Raji (cell line): Measurements from ENCODE around the gene HOXC9.

Source experiments
- POLR2A ChIP-seq: IDR thresholded peaks from 2 replicates; pipeline ENCODE4 v1.6.1; 2011; ENCODE audit warnings: low read depth, low read length, control low read depth; ENCODE audit not compliant: insufficient read depth

Gene HOXC9

GRCh38 chr12:53958128-53958527, 41.8 kb upstream of the HOXC9 start:
- no peak for TF ChIP-seq POLR2A

- no peak for TF ChIP-seq POLR2A
These were observed 40.6 kb upstream of the HOXC9 start for GRCh38 chr12:53959314-53959713.

- no peak for TF ChIP-seq POLR2A
These were observed 39.6 kb upstream of the HOXC9 start for GRCh38 chr12:53960187-53961024.

GRCh38 chr12:53961025-53961761, 38.8 kb upstream of the HOXC9 start:
- TF ChIP-seq POLR2A, result no peak

- no peak for TF ChIP-seq POLR2A
These were observed 37.0 kb upstream of the HOXC9 start for GRCh38 chr12:53963005-53963404.

GRCh38 chr12:53963434-53964314, 36.3 kb upstream of the HOXC9 start:
- no peak for TF ChIP-seq POLR2A

- no peak for TF ChIP-seq POLR2A
These were observed 35.6 kb upstream of the HOXC9 start for GRCh38 chr12:53964315-53964713.

GRCh38 chr12:53965281-53966084, 34.5 kb upstream of the HOXC9 start:
- no peak for TF ChIP-seq POLR2A

GRCh38 chr12:53966085-53966384, 33.9 kb upstream of the HOXC9 start:
- no peak for TF ChIP-seq POLR2A

- no peak for TF ChIP-seq POLR2A
These were observed 33.4 kb upstream of the HOXC9 start for GRCh38 chr12:53966385-53967133.

GRCh38 chr12:53967421-53967925, 32.5 kb upstream of the HOXC9 start:
- no peak for TF ChIP-seq POLR2A

- TF ChIP-seq POLR2A, result no peak
These were observed 31.5 kb upstream of the HOXC9 start for GRCh38 chr12:53968214-53969127.
